Muscle of arm (tissue), 14 donors: ENCODE data around the gene SGCA. TPM values are rescaled to one million over a fixed set of nuclear protein-coding genes. Genes with fewer than 3 reads are reported as not detected.

ENCODE experiments used
- DNase-seq: peaks from one replicate; pipeline ENCODE4 v3.0.0-alpha.2; 2013
- long read RNA-seq, 11 donors: transcript quantifications; one replicate each; lab custom pipeline, GENCODE V29; 2026
- polyA plus RNA-seq, 12 donors: library from polyadenylated mRNA; unstranded; fragments of 120-200 nt; gene quantifications; one replicate each; pipeline ENCODE4 v1.2.1, GENCODE V29; 2013; ENCODE audit not compliant: insufficient read length in 12 of 12

The SGCA gene
- polyA plus RNA-seq = 100 to 1,000 TPM in 11 of 12 donors, not detected in 1; 116 to 379 (median 260) TPM
- long read RNA-seq, donor 1, partial matches to known transcripts = 1,963 of 1,982 reads
- long read RNA-seq, donor 1, other reads (novel, unspliced or antisense) = 19 of 1,982 reads
- long read RNA-seq, donor 2, transcript SGCA-205 (2 exons, 494 nt) = minor isoform, 21 of 10,267 reads
- long read RNA-seq, donor 2, transcript SGCA-202 (8 exons, 1,057 nt) = minor isoform, 27 of 10,267 reads
- long read RNA-seq, donor 2, transcript SGCA-201 (10 exons, 1,432 nt) = major isoform, 56 of 10,267 reads
- long read RNA-seq, donor 2, partial matches to known transcripts = 9,866 of 10,267 reads
- long read RNA-seq, donor 2, other reads (novel, unspliced or antisense) = 295 of 10,267 reads
- long read RNA-seq, donor 3, transcript SGCA-202 (8 exons, 1,057 nt) = minor isoform, 12 of 89 reads
- long read RNA-seq, donor 3, transcript SGCA-201 (10 exons, 1,432 nt) = major isoform, 21 of 89 reads
- long read RNA-seq, donor 3, transcript SGCA-205 (2 exons, 494 nt) = minor isoform, 20 of 89 reads
- long read RNA-seq, donor 3, partial matches to known transcripts = 30 of 89 reads
- long read RNA-seq, donor 3, other reads (novel, unspliced or antisense) = 5 of 89 reads
- long read RNA-seq, donor 4, transcript SGCA-205 (2 exons, 494 nt) = minor isoform, 8 of 3,000 reads
- long read RNA-seq, donor 4, transcript SGCA-202 (8 exons, 1,057 nt) = minor isoform, 8 of 3,000 reads
- long read RNA-seq, donor 4, transcript SGCA-201 (10 exons, 1,432 nt) = major isoform, 13 of 3,000 reads
- long read RNA-seq, donor 4, partial matches to known transcripts = 2,887 of 3,000 reads
- long read RNA-seq, donor 4, other reads (novel, unspliced or antisense) = 84 of 3,000 reads
- long read RNA-seq, donor 5, transcript SGCA-209 (9 exons, 1,090 nt) = minor isoform, 5 of 5,878 reads
- long read RNA-seq, donor 5, transcript SGCA-202 (8 exons, 1,057 nt) = minor isoform, 33 of 5,878 reads
- long read RNA-seq, donor 5, transcript SGCA-201 (10 exons, 1,432 nt) = major isoform, 65 of 5,878 reads
- long read RNA-seq, donor 5, transcript SGCA-205 (2 exons, 494 nt) = minor isoform, 24 of 5,878 reads
- long read RNA-seq, donor 5, partial matches to known transcripts = 5,581 of 5,878 reads
- long read RNA-seq, donor 5, other reads (novel, unspliced or antisense) = 169 of 5,878 reads
- long read RNA-seq, donor 6, transcript SGCA-201 (10 exons, 1,432 nt) = major isoform, 18 of 4,964 reads
- long read RNA-seq, donor 6, transcript SGCA-205 (2 exons, 494 nt) = minor isoform, 13 of 4,964 reads
- long read RNA-seq, donor 6, transcript SGCA-202 (8 exons, 1,057 nt) = minor isoform, 8 of 4,964 reads
- long read RNA-seq, donor 6, partial matches to known transcripts = 4,822 of 4,964 reads
- long read RNA-seq, donor 6, other reads (novel, unspliced or antisense) = 99 of 4,964 reads
- long read RNA-seq, donor 7, transcript SGCA-205 (2 exons, 494 nt) = minor isoform, 12 of 3,583 reads
- long read RNA-seq, donor 7, transcript SGCA-201 (10 exons, 1,432 nt) = major isoform, 20 of 3,583 reads
- long read RNA-seq, donor 7, transcript SGCA-202 (8 exons, 1,057 nt) = minor isoform, 14 of 3,583 reads
- long read RNA-seq, donor 7, partial matches to known transcripts = 3,420 of 3,583 reads
- long read RNA-seq, donor 7, other reads (novel, unspliced or antisense) = 115 of 3,583 reads
- long read RNA-seq, donor 8, transcript SGCA-209 (9 exons, 1,090 nt) = minor isoform, 7 of 12,649 reads
- long read RNA-seq, donor 8, transcript SGCA-202 (8 exons, 1,057 nt) = minor isoform, 32 of 12,649 reads
- long read RNA-seq, donor 8, transcript SGCA-205 (2 exons, 494 nt) = minor isoform, 20 of 12,649 reads
- long read RNA-seq, donor 8, transcript SGCA-201 (10 exons, 1,432 nt) = major isoform, 71 of 12,649 reads
- long read RNA-seq, donor 8, partial matches to known transcripts = 12,320 of 12,649 reads
- long read RNA-seq, donor 8, other reads (novel, unspliced or antisense) = 198 of 12,649 reads
- long read RNA-seq, donor 9, transcript SGCA-202 (8 exons, 1,057 nt) = minor isoform, 13 of 14,032 reads
- long read RNA-seq, donor 9, transcript SGCA-205 (2 exons, 494 nt) = minor isoform, 9 of 14,032 reads
- long read RNA-seq, donor 9, transcript SGCA-201 (10 exons, 1,432 nt) = major isoform, 21 of 14,032 reads
- long read RNA-seq, donor 9, partial matches to known transcripts = 13,760 of 14,032 reads
- long read RNA-seq, donor 9, other reads (novel, unspliced or antisense) = 229 of 14,032 reads
- long read RNA-seq, donor 10, transcript SGCA-205 (2 exons, 494 nt) = minor isoform, 19 of 10,262 reads
- long read RNA-seq, donor 10, transcript SGCA-202 (8 exons, 1,057 nt) = minor isoform, 21 of 10,262 reads
- long read RNA-seq, donor 10, transcript SGCA-201 (10 exons, 1,432 nt) = major isoform, 87 of 10,262 reads
- long read RNA-seq, donor 10, partial matches to known transcripts = 9,870 of 10,262 reads
- long read RNA-seq, donor 10, other reads (novel, unspliced or antisense) = 264 of 10,262 reads
- long read RNA-seq, donor 11, transcript SGCA-202 (8 exons, 1,057 nt) = minor isoform, 20 of 12,440 reads
- long read RNA-seq, donor 11, transcript SGCA-205 (2 exons, 494 nt) = minor isoform, 15 of 12,440 reads
- long read RNA-seq, donor 11, transcript SGCA-201 (10 exons, 1,432 nt) = major isoform, 41 of 12,440 reads
- long read RNA-seq, donor 11, partial matches to known transcripts = 12,107 of 12,440 reads
- long read RNA-seq, donor 11, other reads (novel, unspliced or antisense) = 254 of 12,440 reads

- no peak for DNase-seq
Observed at GRCh38 chr17:50165867-50166517, at the start of gene SGCA. SGCA (plus strand) TSS chr17:50166005; CDS start chr17:50166041, 36 bp downstream.

DNA sequence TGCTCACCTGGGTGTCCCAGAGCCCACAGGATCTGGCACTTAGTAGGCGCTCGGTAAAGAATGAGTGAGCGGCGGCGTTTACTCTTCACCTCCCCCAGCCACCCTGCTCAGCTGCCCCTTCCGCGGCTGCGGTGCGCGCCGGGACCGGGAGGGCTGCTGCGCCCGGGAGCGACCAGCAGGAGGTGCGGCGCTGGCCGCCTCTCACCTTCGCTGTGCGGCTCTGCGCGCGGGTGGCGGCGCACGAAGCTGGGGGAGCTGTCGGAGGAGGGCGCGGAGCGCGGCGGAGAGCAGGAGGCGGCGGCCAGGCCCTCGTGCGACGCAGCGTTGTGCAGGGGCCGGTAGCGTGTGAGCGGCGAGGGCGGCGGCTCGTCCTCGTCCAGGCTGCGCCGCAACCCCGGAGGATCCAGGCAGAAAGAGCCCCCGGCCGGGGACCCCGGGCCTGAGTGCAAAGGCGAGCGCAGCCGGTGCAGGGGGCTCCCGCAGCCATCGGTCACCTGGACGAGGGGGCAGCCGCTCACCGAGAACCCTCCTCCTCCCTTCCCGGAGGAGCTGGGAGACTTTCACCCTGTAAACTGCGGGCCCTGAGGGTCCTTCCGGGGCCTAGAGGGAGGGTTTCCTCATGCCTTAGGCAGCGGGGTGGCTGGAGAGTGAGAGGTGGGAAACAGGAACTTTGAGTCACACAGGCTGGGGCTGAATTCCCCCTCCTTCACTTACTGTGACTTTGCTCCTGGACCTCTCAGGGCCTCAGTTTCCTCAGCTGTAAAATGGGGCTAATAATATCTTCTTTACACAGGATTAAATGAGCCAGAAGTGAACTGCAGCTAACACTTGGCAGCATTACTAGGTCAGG is 48.4 kb upstream of the SGCA start:
- DNase-seq = peak; percentile 64

DNA sequence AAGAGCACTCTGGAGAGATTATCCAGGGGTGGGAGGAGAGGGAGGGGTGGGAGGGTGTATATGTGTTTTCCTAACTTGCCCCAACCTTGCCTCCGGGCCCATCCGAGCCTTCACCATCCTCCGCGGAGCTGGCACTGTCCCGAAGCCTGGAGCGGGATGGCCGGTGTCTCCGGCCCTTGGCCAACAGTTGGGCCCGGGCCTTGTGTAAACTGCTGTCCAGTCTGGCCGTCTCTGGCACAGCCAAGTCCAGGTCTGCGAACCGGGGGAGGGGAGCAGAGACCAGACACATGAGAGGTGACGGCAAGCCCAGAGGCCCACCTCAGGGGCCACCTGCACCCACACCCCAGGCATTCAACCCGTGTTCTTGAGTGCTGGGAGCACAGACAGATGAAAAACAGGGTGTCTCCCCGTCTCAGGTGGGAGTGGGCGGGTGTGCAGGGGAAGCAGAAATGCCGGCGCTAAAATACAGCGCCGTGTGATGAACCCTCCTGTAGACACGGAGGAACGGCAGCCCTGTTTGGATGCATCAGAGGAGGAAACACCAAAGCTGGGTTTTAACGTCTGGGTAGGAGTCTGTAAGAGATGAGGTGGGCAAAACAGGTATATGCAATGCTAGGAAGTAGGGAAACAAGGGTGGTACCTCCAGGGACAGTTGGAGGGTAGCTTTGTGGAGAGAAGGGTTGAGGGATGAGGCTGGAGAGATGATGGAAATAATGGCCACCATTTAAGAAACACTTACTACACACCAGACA is 47.6 kb upstream of the SGCA start:
- DNase-seq = no peak

DNA sequence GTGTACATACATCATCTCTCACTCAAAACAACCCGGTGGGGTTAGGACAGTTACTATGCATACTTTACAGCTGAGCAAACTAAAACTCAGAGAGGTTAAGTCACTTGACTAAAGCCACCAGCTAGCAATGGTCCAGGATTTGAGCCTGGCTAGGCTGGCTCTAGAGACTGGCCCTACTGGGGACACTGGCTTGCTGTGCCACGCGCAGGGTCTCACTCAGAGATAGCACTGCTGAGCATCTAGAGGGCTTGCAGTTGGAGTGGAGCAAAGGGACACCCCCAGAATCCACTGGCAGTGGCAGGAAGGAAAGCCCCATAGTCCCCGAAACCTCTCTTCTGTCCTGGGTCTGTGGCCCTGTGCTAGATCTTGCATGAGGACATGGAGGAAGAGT is 47.0 kb upstream of the SGCA start:
- DNase-seq = no peak

DNA sequence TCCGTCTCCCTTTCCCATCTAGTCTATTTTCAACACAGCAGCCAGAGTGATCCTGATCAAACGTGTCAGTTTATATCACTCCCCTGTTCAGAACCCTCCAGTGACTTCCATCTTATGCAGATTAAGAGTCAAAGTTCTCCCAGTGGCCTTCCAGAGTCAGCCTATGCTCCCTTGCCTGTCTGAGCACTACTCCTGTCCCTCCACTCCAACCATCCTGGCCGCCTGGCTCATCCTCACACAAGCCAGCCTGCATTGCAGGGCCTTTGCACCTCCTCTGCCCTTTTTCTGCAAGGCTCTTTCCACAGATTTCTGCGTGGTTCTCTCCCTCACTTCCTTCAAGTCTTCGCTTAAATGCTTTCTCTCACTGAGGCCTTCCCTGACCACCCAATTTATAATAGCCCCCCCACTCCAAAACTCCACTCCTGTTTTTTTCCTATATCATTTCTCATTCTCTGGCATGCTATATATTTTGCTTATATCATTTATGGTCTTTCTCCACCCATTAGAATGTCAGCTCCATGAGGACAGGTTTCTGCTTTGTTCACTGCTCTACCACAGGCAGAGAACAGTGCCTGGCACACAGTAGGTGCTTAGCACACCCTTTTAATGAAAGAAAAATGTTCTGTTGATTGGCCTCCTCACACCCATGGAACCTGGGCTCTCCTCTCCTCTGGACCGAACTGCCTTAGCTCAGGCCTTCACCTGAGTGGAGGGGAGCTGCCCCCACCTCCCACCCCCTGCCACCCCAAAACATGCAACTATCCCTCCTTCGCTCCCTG is 45.1 kb upstream of the SGCA start:
- DNase-seq = no peak

DNA sequence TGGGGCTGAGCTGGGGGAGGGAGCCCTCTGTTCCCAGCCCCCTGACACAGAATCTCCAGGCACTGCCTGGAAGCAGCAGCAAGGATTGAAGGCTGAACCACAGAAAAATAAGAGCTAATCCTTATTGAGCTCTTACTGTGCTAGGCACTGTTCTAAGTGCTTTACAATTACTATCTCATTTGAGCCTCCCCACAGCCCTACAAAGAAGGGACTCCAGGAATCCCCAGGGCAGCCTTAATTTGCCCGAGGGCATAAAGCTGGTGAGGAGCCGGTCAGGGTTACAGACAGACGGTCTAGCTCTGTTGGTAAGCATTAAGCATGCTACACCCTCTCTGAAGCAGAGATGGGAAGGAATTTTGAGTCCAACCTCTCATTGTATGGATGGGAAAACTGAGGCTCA is 42.9 kb upstream of the SGCA start:
- no peak for DNase-seq

- no peak for DNase-seq
Observed at GRCh38 chr17:50123649-50124349, 42.0 kb upstream of the SGCA start.

GRCh38 chr17:50125420-50125997 is 40.3 kb upstream of the SGCA start:
- no peak for DNase-seq

DNA sequence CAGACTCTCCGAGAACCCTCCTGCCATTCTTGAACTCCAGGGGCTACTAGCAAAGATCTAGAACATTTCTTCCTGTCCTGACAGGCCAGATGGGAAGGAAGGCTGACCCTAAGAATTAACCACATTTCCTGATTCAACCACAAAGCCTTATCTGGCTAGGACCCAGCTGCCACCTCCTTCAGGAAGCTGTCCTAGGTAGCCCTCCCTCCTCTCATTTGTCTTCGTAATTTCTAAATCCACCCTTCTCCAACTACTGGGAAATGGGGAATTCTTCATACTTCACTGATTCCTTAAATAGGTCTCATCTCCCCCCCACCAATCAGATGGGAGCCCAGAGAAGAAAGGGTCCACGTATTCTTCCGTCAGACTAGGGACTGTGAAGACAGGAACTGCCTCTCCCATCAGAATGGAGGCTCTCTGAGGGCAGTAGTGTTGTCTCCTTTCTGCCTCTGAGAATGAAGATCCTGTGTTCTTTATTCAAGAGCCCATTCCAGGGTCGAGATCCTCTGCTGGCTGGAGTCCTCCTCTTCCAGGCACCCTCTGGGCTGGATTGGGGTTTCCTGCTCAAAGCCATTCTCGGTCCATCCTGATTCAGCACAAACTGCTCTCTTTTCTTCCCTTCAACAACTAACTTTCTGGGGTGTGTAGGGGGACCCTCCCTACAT is 38.0 kb upstream of the SGCA start:
- no peak for DNase-seq

DNA sequence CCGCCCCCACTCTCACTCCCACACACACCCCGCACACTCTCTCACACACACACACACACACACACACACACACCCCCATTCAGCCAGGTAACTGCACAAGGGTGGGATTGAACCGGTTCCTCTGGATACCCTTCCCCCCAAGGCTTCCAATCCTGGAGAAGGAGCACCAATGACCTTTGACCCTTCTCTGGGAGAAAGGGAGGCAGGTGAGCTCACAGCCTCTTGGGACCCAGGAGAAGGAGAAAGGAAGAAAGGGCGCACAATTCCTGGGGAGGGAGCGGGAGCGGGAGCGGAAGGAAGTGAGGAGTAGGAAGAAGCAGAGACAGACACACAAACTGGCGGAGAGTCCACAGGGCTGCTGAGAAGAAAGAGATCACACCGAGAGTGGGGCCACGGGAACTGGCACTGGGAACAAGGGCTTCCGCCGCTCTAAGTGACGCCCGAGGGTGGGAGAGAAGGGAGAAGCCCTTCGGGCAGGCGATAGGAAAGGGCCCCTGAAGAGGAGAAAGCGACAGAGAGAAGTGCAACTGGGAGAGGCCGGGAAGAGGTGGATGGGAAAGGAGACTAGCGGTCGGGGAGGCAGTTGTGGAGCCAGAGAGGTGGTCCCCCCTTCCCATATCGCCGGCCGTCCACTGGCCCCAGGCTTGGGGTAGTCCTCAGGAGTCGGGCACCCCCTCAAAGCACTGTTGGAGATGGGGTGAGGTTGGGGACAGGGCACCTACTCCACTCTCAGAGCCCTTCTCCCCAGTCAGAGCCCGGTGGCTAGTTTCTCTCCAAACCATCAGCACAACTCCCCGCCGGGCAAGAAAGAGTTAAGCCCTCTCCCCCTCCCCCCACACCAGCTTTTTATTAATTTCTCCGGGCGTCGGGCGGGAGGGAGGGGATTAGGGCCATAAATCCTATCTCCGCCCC is 37.1 kb upstream of the SGCA start:
- no peak for DNase-seq

GRCh38 chr17:50129353-50129727 is 36.5 kb upstream of the SGCA start:
- no peak for DNase-seq

DNA sequence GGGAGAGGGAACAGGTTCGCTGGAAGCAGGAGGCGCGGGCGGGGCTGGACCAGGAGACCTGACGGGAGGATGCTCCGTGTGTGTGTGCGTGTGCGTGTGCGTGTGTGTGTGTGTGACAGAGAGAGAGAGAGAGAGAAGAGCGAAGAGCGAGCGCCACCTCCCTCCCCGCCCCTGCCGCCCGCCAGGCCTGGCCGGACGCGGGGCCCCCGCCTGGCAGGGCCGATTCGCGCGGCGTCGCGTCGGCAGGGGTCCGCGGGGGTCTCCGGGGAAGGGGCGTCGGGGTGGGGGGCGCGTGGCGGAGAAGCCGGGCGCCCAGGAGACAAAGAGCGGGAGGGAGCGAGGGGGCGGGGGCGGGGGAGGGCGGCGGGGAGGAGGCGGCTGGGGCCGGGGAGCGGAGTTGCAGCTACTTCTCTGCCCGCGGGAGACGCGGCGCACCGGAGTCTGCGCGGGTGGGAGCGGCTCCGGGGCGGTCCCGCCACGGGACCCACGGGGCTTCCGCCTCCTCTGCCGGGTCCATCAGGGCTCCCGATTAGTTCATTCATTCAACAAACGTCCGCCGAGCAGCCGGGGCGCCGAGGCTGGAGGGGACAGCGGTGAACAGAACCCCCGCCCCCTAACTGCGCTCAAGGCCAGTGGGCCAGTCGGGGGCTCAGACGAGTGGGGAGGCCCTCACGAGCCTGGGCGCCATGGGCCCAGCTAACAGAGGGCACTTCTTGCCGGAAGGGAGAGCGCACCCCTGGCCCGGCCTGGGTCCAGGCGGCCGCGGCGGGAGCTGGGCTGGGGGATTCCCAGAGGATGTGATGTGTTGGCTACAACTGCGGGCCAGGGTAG is 35.9 kb upstream of the SGCA start, which contains the start of gene SAMD14:
SAMD14 (minus strand) TSS at position 433 of the 831 bp plus-strand sequence. CDS start 5,201 bp downstream, outside the sequence.
- no peak for DNase-seq
